ENCODE data around the gene LILRB5.
"Not testable (repeated sequence)": the region's sequence is repeated elsewhere in the genome, so short reads cannot be mapped to it uniquely, and the experiment has no call there.

The LILRB5 gene

GRCh38 chr19:54279406-54279962 is 22.4 kb upstream of the LILRB5 start:
- no peak overlapping the region for H3K4me3 ChIP-seq (ENCODE audit: low read depth, low read length)
- TF ChIP-seq CTCF (IDR thresholded peaks at IDR 0.05; ENCODE audit: borderline replicate concordance, insufficient read depth, low read depth, low read length) = no peak

GRCh38 chr19:54278571-54279195 is 21.6 kb upstream of the LILRB5 start:
- H3K4me3 ChIP-seq (ENCODE audit: low read depth, low read length) = not testable (repeated sequence)

GRCh38 chr19:54278056-54278455 is 21.0 kb upstream of the LILRB5 start:
- not testable (repeated sequence) for H3K4me3 ChIP-seq (ENCODE audit: low read depth, low read length)

GRCh38 chr19:54277111-54277615 is 20.1 kb upstream of the LILRB5 start:
- not testable (repeated sequence) for H3K4me3 ChIP-seq (ENCODE audit: low read depth, low read length)

- H3K4me3 ChIP-seq (ENCODE audit: low read depth, low read length) = no peak overlapping the region
- no peak for TF ChIP-seq CTCF (IDR thresholded peaks at IDR 0.05; ENCODE audit: borderline replicate concordance, insufficient read depth, low read depth, low read length)
Observed at GRCh38 chr19:54275951-54276350, 18.9 kb upstream of the LILRB5 start.

GRCh38 chr19:54274516-54274915 is 17.4 kb upstream of the LILRB5 start:
- not testable (repeated sequence) for H3K4me3 ChIP-seq (ENCODE audit: low read depth, low read length)

- H3K4me3 ChIP-seq (ENCODE audit: low read depth, low read length) = no peak overlapping the region
- no peak for TF ChIP-seq CTCF (IDR thresholded peaks at IDR 0.05; ENCODE audit: borderline replicate concordance, insufficient read depth, low read depth, low read length)
Observed at GRCh38 chr19:54273821-54274220, 16.7 kb upstream of the LILRB5 start.

GRCh38 chr19:54272181-54272580 is 15.1 kb upstream of the LILRB5 start:
- not testable (repeated sequence) for H3K4me3 ChIP-seq (ENCODE audit: low read depth, low read length)

GRCh38 chr19:54271587-54271986 is 14.5 kb upstream of the LILRB5 start:
- not testable (repeated sequence) for H3K4me3 ChIP-seq (ENCODE audit: low read depth, low read length)

- TF ChIP-seq CTCF (IDR thresholded peaks at IDR 0.05; ENCODE audit: borderline replicate concordance, insufficient read depth, low read depth, low read length) = no peak
Observed at GRCh38 chr19:54271106-54271505, 14.0 kb upstream of the LILRB5 start.

More at GRCh38 chr19:54271106-54271505, 14.0 kb upstream of the LILRB5 start:
- no peak overlapping the region for H3K4me3 ChIP-seq (ENCODE audit: low read depth, low read length)
